ENCODE data around the gene ANO9.

DNA sequence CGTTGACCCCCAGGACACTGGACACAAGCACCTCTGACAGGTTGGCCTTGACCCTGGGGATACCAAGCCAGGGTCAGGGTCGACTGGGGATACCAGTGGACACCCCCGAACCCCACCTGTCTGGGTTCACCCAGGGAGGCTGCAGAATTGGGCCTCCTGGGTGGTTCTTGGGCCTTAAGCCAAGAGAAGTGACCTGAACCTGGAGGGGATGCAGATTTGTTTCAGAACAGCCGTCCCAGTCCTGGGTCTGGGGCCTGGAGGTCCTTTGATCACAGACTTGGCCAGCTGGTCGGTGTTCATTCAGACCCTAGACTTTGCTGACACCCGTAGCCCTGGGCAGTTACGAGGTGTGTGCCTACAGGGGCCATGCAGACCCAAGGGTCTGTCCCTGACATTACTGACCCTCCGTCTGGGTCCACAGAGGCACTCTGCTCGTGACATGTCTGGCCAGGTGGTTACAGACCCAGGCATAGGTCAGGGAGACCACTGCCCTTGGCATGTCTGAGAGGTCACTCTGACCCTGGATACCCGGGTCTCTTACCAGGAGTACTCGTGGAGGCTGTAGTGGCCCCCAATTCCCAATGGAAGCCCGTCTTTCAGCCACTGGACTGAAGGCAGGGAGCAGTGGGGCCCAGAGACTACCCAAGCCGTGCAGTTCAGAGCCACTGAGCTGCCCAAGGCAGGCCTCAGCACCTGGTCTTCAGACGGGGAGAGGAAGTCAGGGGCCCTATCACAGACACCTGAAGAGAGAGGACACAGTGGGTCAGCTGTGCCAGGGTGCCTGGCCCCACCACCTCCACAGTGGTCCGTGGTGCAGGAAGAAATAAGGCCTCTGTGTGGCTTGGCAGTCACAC is 33.4 kb downstream of the ANO9 start:
- TF ChIP-seq, protein P1, sequence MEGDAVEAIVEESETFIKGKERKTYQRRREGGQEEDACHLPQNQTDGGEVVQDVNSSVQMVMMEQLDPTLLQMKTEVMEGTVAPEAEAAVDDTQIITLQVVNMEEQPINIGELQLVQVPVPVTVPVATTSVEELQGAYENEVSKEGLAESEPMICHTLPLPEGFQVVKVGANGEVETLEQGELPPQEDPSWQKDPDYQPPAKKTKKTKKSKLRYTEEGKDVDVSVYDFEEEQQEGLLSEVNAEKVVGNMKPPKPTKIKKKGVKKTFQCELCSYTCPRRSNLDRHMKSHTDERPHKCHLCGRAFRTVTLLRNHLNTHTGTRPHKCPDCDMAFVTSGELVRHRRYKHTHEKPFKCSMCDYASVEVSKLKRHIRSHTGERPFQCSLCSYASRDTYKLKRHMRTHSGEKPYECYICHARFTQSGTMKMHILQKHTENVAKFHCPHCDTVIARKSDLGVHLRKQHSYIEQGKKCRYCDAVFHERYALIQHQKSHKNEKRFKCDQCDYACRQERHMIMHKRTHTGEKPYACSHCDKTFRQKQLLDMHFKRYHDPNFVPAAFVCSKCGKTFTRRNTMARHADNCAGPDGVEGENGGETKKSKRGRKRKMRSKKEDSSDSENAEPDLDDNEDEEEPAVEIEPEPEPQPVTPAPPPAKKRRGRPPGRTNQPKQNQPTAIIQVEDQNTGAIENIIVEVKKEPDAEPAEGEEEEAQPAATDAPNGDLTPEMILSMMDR (conservative IDR thresholded peaks at IDR 0.05), result no peak
- TF ChIP-seq ZFX (IDR thresholded peaks at IDR 0.05), result no peak
